ENCODE data around the gene RAPGEF6. TPM values are rescaled to one million over a fixed set of nuclear protein-coding genes. Genes with fewer than 3 reads are reported as not detected.
"Not testable (repeated sequence)": the region's sequence is repeated elsewhere in the genome, so short reads cannot be mapped to it uniquely, and the experiment has no call there.

RAPGEF6 gene
- total RNA-seq, 5 donors from 2014 or later (not counting 1 experiment from before 2014, with no cell fraction given) = 82.9 to 122 (median 87.7) TPM

- H3K9me3 Mint-ChIP-seq = no peaks in the 10 kb centered on the region
- H3K27me3 ChIP-seq (replicated peaks in 1 of 2; ENCODE audit: control insufficient read depth in 2 of 2, extremely low read depth in 1 of 2, insufficient read depth in 2 of 2, low read length in 1 of 2) = no peaks in the 10 kb centered on the region
- no peaks in the 10 kb centered on the region for H3K27me3 Mint-ChIP-seq
- no peaks in the 10 kb centered on the region for H3K9me3 ChIP-seq
- no peak overlapping the region for H3K4me3 ChIP-seq (ENCODE audit: control insufficient read depth in 1 of 2, extremely low read depth in 1 of 2, low read length in 1 of 2)
- DNase-seq = no peak
- no peaks in the 10 kb centered on the region for H3K4me1 ChIP-seq (ENCODE audit: control insufficient read depth in 1 of 2, extremely low read depth in 1 of 2, insufficient read depth in 2 of 2, low read length in 2 of 2)
- peaks cover 0 to 33% of the 10 kb centered on the region in 2 donors for H3K36me3 ChIP-seq (ENCODE audit: control insufficient read depth in 2 of 2, extremely low read depth in 1 of 2, insufficient read depth in 1 of 2, low read length in 1 of 2)
- CTCF ChIA-PET = no interaction called here
- no peak overlapping the region for H3K27ac ChIP-seq (ENCODE audit: low read length)
- H3K36me3 Mint-ChIP-seq = peaks cover 48% of the 10 kb centered on the region
- no peak for ATAC-seq (replicated peaks in 1 of 4)
- H3K4me3 Mint-ChIP-seq = no peak overlapping the region
- no CpG with 5 or more reads among the region's 1 CpG for WGBS (ENCODE audit: insufficient coverage)
- peaks cover 0 to 5% (median 2%) of the 10 kb centered on the region in 3 donors for H3K4me1 Mint-ChIP-seq
- H3K27ac Mint-ChIP-seq = no peak overlapping the region
- POLR2A ChIA-PET = interaction anchor here in 1 of 2 donors (0.7 kb wide), 1 partner anchor 93 kb away, joined by 3 read pairs; no protein-coding TSS in a partner anchor
These were observed 44.9 kb upstream of the RAPGEF6 start for GRCh38 chr5:131679911-131680310.

GRCh38 chr5:131678273-131678672 lies 43.2 kb upstream of the RAPGEF6 start:
- H3K4me1 ChIP-seq (ENCODE audit: control insufficient read depth in 1 of 2, extremely low read depth in 1 of 2, insufficient read depth in 2 of 2, low read length in 2 of 2); CTCF ChIA-PET; H3K27me3 Mint-ChIP-seq; H3K27ac ChIP-seq (ENCODE audit: low read length); H3K27ac Mint-ChIP-seq; ATAC-seq (replicated peaks in 1 of 4); H3K4me3 Mint-ChIP-seq; H3K9me3 Mint-ChIP-seq; DNase-seq; H3K4me3 ChIP-seq (ENCODE audit: control insufficient read depth in 1 of 2, extremely low read depth in 1 of 2, low read length in 1 of 2); H3K27me3 ChIP-seq (replicated peaks in 1 of 2; ENCODE audit: control insufficient read depth in 2 of 2, extremely low read depth in 1 of 2, insufficient read depth in 2 of 2, low read length in 1 of 2); H3K9me3 ChIP-seq; H3K4me1 Mint-ChIP-seq; POLR2A ChIA-PET: not testable (repeated sequence)
- 100% methylated on average over 2 of the region's 10 CpGs for WGBS (ENCODE audit: insufficient coverage)
- H3K36me3 ChIP-seq (ENCODE audit: control insufficient read depth in 2 of 2, extremely low read depth in 1 of 2, insufficient read depth in 1 of 2, low read length in 1 of 2) = peaks cover 0 to 43% of the 10 kb centered on the region in 2 donors
- H3K36me3 Mint-ChIP-seq = peaks cover 55% of the 10 kb centered on the region

- ATAC-seq (replicated peaks in 1 of 4) (no peak), DNase-seq (no peak)
- H3K27me3 ChIP-seq (replicated peaks in 1 of 2; ENCODE audit: control insufficient read depth in 2 of 2, extremely low read depth in 1 of 2, insufficient read depth in 2 of 2, low read length in 1 of 2) = no peaks in the 10 kb centered on the region
- Mint-ChIP-seq H3K36me3 (peaks cover 53% of the 10 kb centered on the region), H3K27me3 (no peaks in the 10 kb centered on the region), H3K27ac (no peak overlapping the region), H3K4me3 (no peak overlapping the region), H3K9me3 (no peaks in the 10 kb centered on the region), H3K4me1 (peaks cover 0 to 8% (median 1%) of the 10 kb centered on the region in 3 donors)
- ChIA-PET CTCF (interaction anchor here in 1 of 2 donors (0.6 kb wide), 1 partner anchor 107 kb away, joined by 6 read pairs; no protein-coding TSS in a partner anchor), POLR2A (no interaction called here)
- peaks cover 0 to 49% of the 10 kb centered on the region in 2 donors for H3K36me3 ChIP-seq (ENCODE audit: control insufficient read depth in 2 of 2, extremely low read depth in 1 of 2, insufficient read depth in 1 of 2, low read length in 1 of 2)
- WGBS (ENCODE audit: insufficient coverage) = 66% methylated on average over 2 of the region's 3 CpGs
- no peak overlapping the region for H3K27ac ChIP-seq (ENCODE audit: low read length)
- no peaks in the 10 kb centered on the region for H3K9me3 ChIP-seq
- H3K4me3 ChIP-seq (ENCODE audit: control insufficient read depth in 1 of 2, extremely low read depth in 1 of 2, low read length in 1 of 2) = no peak overlapping the region
- no peaks in the 10 kb centered on the region for H3K4me1 ChIP-seq (ENCODE audit: control insufficient read depth in 1 of 2, extremely low read depth in 1 of 2, insufficient read depth in 2 of 2, low read length in 2 of 2)
These were observed 42.1 kb upstream of the RAPGEF6 start for GRCh38 chr5:131677115-131677514.

- POLR2A ChIA-PET = interaction anchor here in 1 of 2 donors (0.6 kb wide), 1 partner anchor 16 kb away, joined by 3 read pairs; no protein-coding TSS in a partner anchor
- ATAC-seq (replicated peaks in 1 of 4) (no peak), DNase-seq (no peak)
- Histone ChIP-seq H3K27ac (ENCODE audit: low read length) (no peak overlapping the region), H3K36me3 (ENCODE audit: control insufficient read depth in 2 of 2, extremely low read depth in 1 of 2, insufficient read depth in 1 of 2, low read length in 1 of 2) (peaks cover 0 to 59% of the 10 kb centered on the region in 2 donors), H3K27me3 (replicated peaks in 1 of 2; ENCODE audit: control insufficient read depth in 2 of 2, extremely low read depth in 1 of 2, insufficient read depth in 2 of 2, low read length in 1 of 2) (no peaks in the 10 kb centered on the region), H3K9me3 (no peaks in the 10 kb centered on the region), H3K4me1 (ENCODE audit: control insufficient read depth in 1 of 2, extremely low read depth in 1 of 2, insufficient read depth in 2 of 2, low read length in 2 of 2) (no peaks in the 10 kb centered on the region), H3K4me3 (ENCODE audit: control insufficient read depth in 1 of 2, extremely low read depth in 1 of 2, low read length in 1 of 2) (no peak overlapping the region)
- Mint-ChIP-seq H3K4me3 (no peak overlapping the region), H3K27ac (no peak overlapping the region), H3K4me1 (peaks cover 2 to 9% (median 7%) of the 10 kb centered on the region in 3 donors), H3K27me3 (no peaks in the 10 kb centered on the region), H3K9me3 (no peaks in the 10 kb centered on the region), H3K36me3 (peaks cover 70% of the 10 kb centered on the region)
- 100% methylated on average over 1 of the region's 6 CpGs for WGBS (ENCODE audit: insufficient coverage)
- CTCF ChIA-PET = interaction anchor here (0.6 to 0.7 kb wide), 4 partner anchors 83 to 1414 kb away, joined by 3 to 5 read pairs (median 4); no protein-coding TSS in a partner anchor
These were observed 37.7 kb upstream of the RAPGEF6 start for GRCh38 chr5:131672776-131673175.

- ATAC-seq (replicated peaks in 1 of 4) (no peak), DNase-seq (no peak)
- ChIA-PET CTCF (interaction anchor here (0.6 to 0.7 kb wide), 4 partner anchors 16 to 1413 kb away, joined by 3 to 5 read pairs (median 3); no protein-coding TSS in a partner anchor), POLR2A (no interaction called here)
- WGBS (ENCODE audit: insufficient coverage) = 100% methylated on average over 1 of the region's 2 CpGs
- peaks cover 2 to 7% (median 6%) of the 10 kb centered on the region in 3 donors for H3K4me1 Mint-ChIP-seq
- peaks cover 0 to 57% of the 10 kb centered on the region in 2 donors for H3K36me3 ChIP-seq (ENCODE audit: control insufficient read depth in 2 of 2, extremely low read depth in 1 of 2, insufficient read depth in 1 of 2, low read length in 1 of 2)
- H3K9me3 ChIP-seq = no peaks in the 10 kb centered on the region
- H3K27me3 Mint-ChIP-seq = no peaks in the 10 kb centered on the region
- no peak overlapping the region for H3K27ac ChIP-seq (ENCODE audit: low read length)
- H3K9me3 Mint-ChIP-seq = no peaks in the 10 kb centered on the region
- no peaks in the 10 kb centered on the region for H3K4me1 ChIP-seq (ENCODE audit: control insufficient read depth in 1 of 2, extremely low read depth in 1 of 2, insufficient read depth in 2 of 2, low read length in 2 of 2)
- peaks cover 67% of the 10 kb centered on the region for H3K36me3 Mint-ChIP-seq
- no peak overlapping the region for H3K4me3 ChIP-seq (ENCODE audit: control insufficient read depth in 1 of 2, extremely low read depth in 1 of 2, low read length in 1 of 2)
- H3K27me3 ChIP-seq (replicated peaks in 1 of 2; ENCODE audit: control insufficient read depth in 2 of 2, extremely low read depth in 1 of 2, insufficient read depth in 2 of 2, low read length in 1 of 2) = no peaks in the 10 kb centered on the region
- H3K4me3 Mint-ChIP-seq = no peak overlapping the region
- H3K27ac Mint-ChIP-seq = peak overlapping the region in 1 of 2 donors; percentile 50
These were observed 37.1 kb upstream of the RAPGEF6 start for GRCh38 chr5:131671994-131672655.

GRCh38 chr5:131671409-131671808 lies 36.4 kb upstream of the RAPGEF6 start:
- peaks cover 0 to 50% of the 10 kb centered on the region in 2 donors for H3K36me3 ChIP-seq (ENCODE audit: control insufficient read depth in 2 of 2, extremely low read depth in 1 of 2, insufficient read depth in 1 of 2, low read length in 1 of 2)
- Mint-ChIP-seq H3K9me3 (no peaks in the 10 kb centered on the region), H3K4me3 (no peak overlapping the region), H3K36me3 (peaks cover 67% of the 10 kb centered on the region), H3K27ac (peak overlapping the region in 1 of 2 donors; percentile 0), H3K27me3 (no peaks in the 10 kb centered on the region), H3K4me1 (peaks cover 2 to 7% (median 6%) of the 10 kb centered on the region in 3 donors)
- H3K4me3 ChIP-seq (ENCODE audit: control insufficient read depth in 1 of 2, extremely low read depth in 1 of 2, low read length in 1 of 2) = no peak overlapping the region
- no peak overlapping the region for H3K27ac ChIP-seq (ENCODE audit: low read length)
- H3K27me3 ChIP-seq (replicated peaks in 1 of 2; ENCODE audit: control insufficient read depth in 2 of 2, extremely low read depth in 1 of 2, insufficient read depth in 2 of 2, low read length in 1 of 2) = no peaks in the 10 kb centered on the region
- H3K4me1 ChIP-seq (ENCODE audit: control insufficient read depth in 1 of 2, extremely low read depth in 1 of 2, insufficient read depth in 2 of 2, low read length in 2 of 2) = no peaks in the 10 kb centered on the region
- no peak for DNase-seq
- H3K9me3 ChIP-seq = no peaks in the 10 kb centered on the region
- ATAC-seq (replicated peaks in 1 of 4) = no peak
- CTCF ChIA-PET = interaction anchor here in 1 of 2 donors (0.6 kb wide), 1 partner anchor 16 kb away, joined by 3 read pairs; no protein-coding TSS in a partner anchor
- POLR2A ChIA-PET = no interaction called here

All from T-cell (primary cell).